MG63 (cell line): ENCODE data around the gene GPSM1. TPM values are rescaled to one million over a fixed set of nuclear protein-coding genes. Genes with fewer than 3 reads are reported as not detected.

ENCODE experiments used
- DNase-seq: peaks from one replicate; pipeline ENCODE4 v3.0.0-alpha.2; 2020
- H3K27me3 ChIP-seq: fragments of 250-450 bp; sonication (Bioruptor Pico); 2 replicates; pipeline ENCODE4 v1.5.1; 2020; ENCODE audit warnings: mild to moderate bottlenecking, moderate library complexity
- H3K36me3 ChIP-seq: fragments of 250-450 bp; sonication (Bioruptor Pico); 2 replicates; pipeline ENCODE4 v1.5.1; 2020; ENCODE audit warnings: mild to moderate bottlenecking, moderate library complexity
- H3K4me3 ChIP-seq: fragments of 250-450 bp; sonication (Bioruptor Pico); 2 replicates; pipeline ENCODE4 v1.5.1; 2020; ENCODE audit warnings: mild to moderate bottlenecking, moderate library complexity
- H3K9me3 ChIP-seq: fragments of 250-450 bp; sonication (Bioruptor Pico); 2 replicates; pipeline ENCODE4 v1.5.1; 2020; ENCODE audit warnings: mild to moderate bottlenecking, moderate library complexity
- total RNA-seq: library from RNA; depleted of rRNA; stranded (reverse); fragments of >200 nt; shearing (Covaris generic); gene quantifications from 2 replicates; pipeline ENCODE4 v1.2.3, GENCODE V29; 2014; ENCODE audit warnings: low replicate concordance; rRNA removed

The GPSM1 gene, protein sequence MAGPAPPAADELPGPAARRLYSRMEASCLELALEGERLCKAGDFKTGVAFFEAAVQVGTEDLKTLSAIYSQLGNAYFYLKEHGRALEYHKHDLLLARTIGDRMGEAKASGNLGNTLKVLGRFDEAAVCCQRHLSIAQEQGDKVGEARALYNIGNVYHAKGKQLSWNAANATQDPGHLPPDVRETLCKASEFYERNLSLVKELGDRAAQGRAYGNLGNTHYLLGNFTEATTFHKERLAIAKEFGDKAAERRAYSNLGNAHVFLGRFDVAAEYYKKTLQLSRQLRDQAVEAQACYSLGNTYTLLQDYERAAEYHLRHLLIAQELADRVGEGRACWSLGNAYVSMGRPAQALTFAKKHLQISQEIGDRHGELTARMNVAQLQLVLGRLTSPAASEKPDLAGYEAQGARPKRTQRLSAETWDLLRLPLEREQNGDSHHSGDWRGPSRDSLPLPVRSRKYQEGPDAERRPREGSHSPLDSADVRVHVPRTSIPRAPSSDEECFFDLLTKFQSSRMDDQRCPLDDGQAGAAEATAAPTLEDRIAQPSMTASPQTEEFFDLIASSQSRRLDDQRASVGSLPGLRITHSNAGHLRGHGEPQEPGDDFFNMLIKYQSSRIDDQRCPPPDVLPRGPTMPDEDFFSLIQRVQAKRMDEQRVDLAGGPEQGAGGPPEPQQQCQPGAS
- total RNA-seq = 31.4 and 46.3 TPM in 2 replicates

DNA sequence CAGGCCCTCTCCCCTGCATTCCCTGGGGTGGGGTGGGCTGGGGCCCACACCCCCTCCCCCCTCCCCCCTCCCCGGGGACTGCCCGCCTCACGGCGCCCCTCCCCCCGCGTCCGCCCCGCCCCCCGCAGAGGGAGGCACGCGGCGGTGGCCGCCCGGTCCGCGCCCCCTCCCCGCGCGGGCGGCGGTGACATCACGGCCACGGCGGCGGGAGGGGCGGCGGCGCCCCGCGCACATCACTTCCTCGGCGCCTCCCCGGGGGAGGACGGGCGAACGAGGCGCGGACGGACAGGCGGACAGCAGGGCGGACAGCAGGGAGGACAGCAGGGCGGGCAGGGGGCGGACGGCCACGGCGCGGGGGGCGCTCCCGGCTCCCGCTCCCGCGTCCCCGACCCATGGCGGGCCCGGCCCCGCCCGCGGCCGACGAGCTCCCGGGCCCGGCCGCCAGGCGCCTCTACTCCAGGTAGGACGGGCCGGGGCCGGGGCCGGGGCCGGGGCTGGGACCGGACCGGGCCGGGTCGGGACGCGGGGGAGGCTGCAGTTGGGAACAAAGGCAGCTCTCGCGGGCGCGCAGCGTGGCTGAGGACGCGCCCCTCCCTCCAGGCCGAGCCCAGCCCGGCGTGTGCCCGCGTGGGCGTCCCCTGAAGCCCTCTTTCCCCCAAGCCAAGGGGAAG is at the start of gene GPSM1:
TSS of gene GPSM1 (plus strand) at position 236 of the 671 bp plus-strand sequence. CDS start at position 393, 157 bp downstream.
- H3K4me3 ChIP-seq = peak within 1 kb of the TSS; percentile 75
- H3K9me3 ChIP-seq = no peaks in the 10 kb centered on the region
- no peaks in the 10 kb centered on the region for H3K27me3 ChIP-seq
- peak; percentile 78 for DNase-seq
- peaks cover 7% of the 10 kb centered on the region; the same call in 1 of the 2 replicates for H3K36me3 ChIP-seq

DNA sequence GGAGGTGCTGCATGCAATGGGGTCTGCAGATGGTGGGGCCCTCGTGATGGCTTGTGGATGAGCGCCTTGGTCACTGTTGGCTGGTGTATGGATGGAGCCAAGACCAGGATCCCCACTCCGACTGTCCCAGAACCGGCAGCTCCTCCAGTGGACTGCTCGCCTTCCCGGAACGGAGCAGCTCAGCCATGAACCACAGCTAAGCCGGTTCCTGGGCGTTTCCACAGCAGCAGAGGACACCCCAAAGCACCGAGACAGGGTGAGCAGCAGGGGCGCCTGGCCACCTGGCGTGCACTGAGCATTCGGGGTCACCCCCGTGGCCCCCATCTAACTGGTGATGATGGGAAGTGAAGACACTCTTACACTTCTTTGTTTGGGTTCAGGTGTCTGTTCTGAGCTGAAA is 49.6 kb upstream of the GPSM1 start:
- no peak overlapping the region for H3K4me3 ChIP-seq
- no peaks in the 10 kb centered on the region for H3K27me3 ChIP-seq
- H3K36me3 ChIP-seq = no peaks in the 10 kb centered on the region
- DNase-seq = no peak
- no peaks in the 10 kb centered on the region for H3K9me3 ChIP-seq

DNA sequence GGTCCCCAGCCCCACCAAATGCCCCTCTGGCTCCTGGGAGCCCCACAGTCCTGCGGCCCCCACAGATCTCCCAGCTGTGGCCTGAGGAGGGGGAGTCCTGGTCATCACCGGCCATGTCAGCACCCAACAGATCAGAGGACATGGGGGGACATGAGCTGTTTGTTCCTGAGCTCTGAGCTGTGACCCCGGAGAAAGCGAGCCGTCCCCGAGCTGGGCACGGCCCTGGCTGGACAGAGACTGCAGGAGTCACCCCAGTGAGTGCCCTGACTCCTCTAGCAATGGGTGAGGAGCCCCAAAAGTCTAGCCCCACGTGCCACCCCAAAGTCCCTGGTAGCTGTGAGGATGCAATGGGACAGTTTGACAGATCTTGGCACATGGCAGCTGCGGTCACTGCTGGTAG is 49.1 kb upstream of the GPSM1 start:
- H3K4me3 ChIP-seq = no peak overlapping the region
- H3K27me3 ChIP-seq = no peaks in the 10 kb centered on the region
- no peaks in the 10 kb centered on the region for H3K9me3 ChIP-seq
- H3K36me3 ChIP-seq = no peaks in the 10 kb centered on the region
- DNase-seq = no peak

DNA sequence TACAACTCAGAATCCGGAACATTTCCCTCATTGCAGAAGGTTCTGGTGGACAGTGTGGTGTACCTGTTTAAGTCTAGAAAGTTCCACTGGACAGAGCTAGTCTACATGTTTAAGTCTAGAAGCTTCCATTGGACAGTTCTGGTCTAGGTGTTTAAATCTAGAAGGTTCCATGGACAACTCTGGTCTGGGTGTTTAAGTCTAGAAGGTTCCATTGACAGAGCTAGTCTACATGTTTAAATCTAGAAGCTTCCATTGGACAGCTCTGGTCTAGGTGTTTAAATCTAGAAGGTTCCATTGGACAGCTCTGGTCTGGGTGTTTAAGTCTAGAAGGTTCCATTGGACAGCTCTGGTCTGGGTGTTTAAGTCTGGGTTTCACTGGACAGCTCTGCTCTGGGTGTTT is 48.4 kb upstream of the GPSM1 start:
- DNase-seq = no peak
- Histone ChIP-seq H3K9me3 (no peaks in the 10 kb centered on the region), H3K4me3 (no peak overlapping the region), H3K36me3 (no peaks in the 10 kb centered on the region), H3K27me3 (no peaks in the 10 kb centered on the region)

DNA sequence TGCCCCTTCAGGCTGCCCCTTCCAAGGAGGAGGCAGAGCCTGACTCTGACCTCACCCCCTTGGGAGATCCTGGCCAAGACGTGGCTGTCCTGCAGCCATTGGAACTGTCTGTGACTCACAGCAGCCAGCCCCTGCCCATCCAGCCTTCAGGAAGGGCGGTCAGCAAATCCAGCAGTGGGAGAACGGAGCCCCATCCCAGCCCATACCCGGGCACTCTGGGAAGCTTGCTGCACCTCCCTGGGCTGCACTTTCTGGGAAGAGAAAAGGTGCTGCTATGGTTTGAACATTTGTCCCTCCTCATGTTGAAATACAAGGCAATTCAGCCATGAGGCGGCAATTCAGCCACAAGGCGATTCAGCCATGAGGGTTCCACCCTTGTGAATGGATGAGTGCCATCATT is 47.9 kb upstream of the GPSM1 start:
- Histone ChIP-seq H3K36me3 (no peaks in the 10 kb centered on the region), H3K9me3 (no peaks in the 10 kb centered on the region), H3K4me3 (no peak overlapping the region), H3K27me3 (no peaks in the 10 kb centered on the region)
- DNase-seq = no peak

DNA sequence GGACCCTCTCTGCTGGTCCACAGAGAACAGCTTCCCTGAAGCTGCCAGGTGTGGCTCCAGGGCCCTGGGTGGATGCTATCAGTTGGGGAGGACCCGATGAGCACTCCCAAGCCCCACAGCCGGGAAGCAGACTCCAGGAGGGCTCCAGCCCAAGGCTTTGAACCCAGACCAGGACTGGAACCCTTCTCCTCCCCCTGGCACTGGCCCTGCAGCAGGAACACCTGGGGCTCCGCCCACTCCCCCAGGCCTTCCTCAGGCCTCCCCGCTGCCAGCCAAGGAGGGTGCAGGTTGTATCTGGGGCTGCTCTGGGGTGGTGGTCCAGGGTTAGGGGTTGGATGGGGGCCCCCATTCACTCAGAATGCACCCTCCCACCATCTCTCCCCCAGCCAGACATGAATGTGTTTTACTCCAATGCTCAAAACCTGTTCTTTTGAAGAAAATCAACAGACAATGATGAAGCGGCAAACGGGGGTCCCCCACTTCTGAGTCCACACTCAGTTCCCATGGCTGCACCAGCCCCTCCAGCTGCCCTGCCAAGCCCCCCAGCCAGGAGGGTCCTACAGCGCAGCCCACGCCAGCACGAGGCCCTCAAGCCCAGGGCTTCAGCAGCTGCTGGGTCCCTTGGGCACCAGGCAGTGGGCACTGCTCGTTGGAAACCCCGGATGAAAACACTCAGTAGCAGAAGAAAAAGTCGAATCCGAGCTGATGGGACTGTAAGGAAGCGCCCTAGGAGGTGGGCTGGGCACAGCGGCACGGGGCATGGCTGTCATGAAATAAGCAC is 46.6 kb upstream of the GPSM1 start:
- Histone ChIP-seq H3K4me3 (no peak overlapping the region), H3K9me3 (no peaks in the 10 kb centered on the region), H3K27me3 (no peaks in the 10 kb centered on the region), H3K36me3 (no peaks in the 10 kb centered on the region)
- no peak for DNase-seq

DNA sequence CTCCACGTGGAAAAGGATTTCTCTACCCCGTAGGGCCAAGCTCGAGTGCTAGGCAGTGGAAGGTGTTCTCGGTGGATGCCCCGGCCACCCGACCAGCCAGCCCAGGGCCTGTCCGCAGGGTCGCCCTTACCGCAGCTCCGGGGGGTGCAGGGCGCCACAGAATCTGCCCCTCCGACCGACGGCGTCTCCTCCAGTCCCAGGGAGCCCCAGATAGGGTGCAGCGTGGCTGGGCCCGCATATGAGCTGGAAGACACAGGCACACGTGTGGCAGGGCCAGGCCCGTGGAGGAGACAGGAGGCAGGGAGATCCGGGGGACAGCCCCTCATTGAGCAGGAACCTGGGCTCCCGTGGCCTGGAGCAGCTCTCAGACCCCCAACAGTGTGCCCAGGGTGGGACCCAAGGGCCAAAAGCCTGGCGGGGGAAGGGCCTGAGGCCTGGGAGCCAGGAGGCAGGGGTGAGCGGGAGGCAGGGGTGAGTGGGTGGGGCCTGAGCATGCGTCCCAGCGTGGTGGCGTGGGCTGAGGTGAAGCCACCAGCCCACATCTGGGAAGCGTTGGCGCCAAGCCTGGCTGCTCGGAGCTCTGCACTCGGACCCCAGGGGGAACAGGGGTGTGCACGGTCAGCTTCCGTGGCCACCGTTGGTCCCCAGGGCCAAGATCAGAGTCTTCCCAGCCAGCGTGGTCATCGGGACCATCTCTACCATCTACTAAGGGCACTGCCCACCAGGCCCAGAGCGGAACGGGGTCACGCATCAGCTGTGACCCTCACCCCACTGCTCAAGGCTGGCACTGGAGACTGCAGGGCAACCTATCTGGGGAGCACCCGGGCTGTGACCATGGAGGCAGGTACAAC is 45.7 kb upstream of the GPSM1 start:
- H3K9me3 ChIP-seq = no peaks in the 10 kb centered on the region
- H3K27me3 ChIP-seq = no peaks in the 10 kb centered on the region
- no peaks in the 10 kb centered on the region for H3K36me3 ChIP-seq
- H3K4me3 ChIP-seq = no peak overlapping the region
- DNase-seq = no peak

DNA sequence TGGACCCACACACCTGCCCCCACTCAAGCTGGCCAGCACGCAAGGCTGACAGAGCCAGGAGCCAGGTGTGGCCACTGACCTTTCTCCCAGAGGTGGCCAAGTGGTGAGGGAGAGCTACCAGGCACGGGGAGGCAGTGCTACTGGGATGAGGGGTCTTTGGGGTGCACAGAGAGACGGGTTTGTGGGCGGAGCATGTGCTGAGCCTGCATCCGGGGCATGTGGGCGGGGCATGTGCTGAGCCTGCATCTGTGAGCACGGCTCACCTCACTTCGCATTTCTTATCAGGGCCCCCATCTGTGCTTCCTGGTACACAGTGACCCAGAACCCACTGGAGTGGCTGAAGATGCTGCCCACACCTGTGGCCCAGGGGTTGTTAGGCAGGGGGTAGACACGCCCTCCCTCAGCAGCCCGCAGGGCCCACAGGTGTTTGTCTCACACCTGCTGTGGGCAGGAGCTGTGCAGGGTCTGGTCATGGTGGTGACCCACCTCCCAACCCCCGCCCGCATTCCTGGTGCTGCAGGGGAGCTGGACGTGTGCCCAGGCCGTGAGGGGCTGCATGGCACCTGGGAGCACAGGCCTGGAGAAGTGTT is 45.0 kb upstream of the GPSM1 start:
- no peaks in the 10 kb centered on the region for H3K27me3 ChIP-seq
- no peaks in the 10 kb centered on the region for H3K9me3 ChIP-seq
- H3K36me3 ChIP-seq = no peaks in the 10 kb centered on the region
- H3K4me3 ChIP-seq = no peak overlapping the region
- DNase-seq = no peak

DNA sequence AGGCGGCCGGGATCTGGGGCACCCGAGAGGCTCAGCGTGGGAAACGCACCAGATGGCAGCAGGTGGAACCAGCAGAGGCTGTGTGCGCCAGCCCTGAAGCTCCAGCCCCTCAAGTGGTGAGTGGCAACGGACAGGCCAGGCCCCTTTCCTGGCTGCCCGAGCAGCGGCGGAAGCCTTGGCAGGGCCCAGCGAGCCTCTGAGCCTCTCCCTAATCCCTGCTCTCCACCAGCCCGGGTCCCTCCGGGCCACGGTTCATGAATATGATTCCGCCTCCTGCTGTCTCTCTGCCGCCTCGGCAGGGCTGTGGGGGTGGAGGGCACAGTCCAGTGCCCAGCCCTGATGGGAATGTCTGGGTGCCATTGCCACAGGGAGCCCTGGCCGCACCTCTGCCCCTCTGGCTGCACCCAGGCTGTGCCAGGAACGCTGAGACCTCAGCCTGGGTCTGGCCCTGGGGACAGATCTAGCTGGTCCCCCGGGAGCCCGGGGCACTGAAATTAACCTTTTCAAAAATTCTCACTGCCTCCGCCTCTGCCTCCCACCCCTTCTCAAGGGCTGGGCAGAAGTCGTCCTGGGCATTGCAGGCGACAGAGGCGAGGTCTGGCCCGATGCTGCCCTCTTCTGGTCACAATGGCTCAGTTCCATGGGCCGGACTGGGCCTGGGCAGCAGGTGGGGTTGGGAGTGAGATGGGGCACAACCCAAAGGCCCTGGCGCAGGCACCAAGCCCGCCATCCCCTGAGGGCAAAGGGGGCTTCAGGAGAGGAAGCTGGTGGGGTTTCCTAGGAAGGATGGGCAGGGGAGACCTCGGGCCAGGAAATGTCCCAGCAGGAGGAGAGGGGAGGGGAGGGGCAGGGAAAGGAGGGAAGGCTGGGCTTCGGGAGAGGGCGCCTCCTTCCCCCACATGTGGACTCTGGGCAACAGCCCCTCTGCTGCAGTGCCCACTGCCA is 43.8 kb upstream of the GPSM1 start:
- DNase-seq = peak; percentile 72
- no peaks in the 10 kb centered on the region for H3K9me3 ChIP-seq
- no peaks in the 10 kb centered on the region for H3K36me3 ChIP-seq
- no peaks in the 10 kb centered on the region for H3K27me3 ChIP-seq
- H3K4me3 ChIP-seq = no peak overlapping the region

DNA sequence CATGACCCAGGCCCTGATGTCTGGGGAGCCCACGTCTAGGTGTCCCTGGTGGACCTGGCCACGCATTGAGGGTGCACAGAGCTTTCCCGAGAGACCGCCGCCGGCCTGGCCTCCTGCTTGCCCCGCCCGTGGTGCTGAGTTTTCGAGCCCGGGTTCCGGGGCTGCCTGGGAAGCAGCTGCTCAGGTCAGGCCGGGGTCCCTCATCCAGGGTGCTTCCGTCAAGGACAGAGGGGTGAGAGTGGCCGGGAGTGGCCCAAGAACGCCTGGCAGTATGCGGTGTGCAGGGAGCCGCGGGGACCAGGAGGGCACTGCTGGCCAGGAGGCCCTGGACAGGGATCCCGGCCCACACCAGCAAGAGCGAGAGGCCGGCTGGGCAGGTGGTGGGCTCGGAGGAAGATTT is 43.0 kb upstream of the GPSM1 start:
- Histone ChIP-seq H3K4me3 (no peak overlapping the region), H3K36me3 (no peaks in the 10 kb centered on the region), H3K27me3 (no peaks in the 10 kb centered on the region), H3K9me3 (no peaks in the 10 kb centered on the region)
- DNase-seq = no peak

DNA sequence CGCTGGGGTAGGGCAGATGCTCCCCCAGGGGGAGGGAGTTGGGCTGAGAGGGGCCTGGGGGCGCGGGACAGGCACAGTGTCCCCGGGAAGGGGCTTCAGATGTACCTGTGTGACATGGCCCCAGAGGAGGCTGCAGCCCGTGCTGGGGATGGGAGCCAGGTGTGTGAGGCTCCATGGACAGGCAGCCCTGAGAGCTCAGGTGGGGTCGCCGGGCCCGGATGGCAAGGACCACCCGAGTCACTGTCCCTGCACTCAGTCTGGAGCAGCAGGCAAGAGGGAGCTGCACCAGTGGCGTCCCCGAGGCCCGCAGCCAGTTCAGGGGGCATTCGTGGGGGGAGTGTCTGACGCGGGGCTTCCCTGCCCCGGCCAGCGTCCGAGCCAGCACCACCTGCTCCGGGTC is 42.4 kb upstream of the GPSM1 start:
- Histone ChIP-seq H3K4me3 (no peak overlapping the region), H3K9me3 (no peaks in the 10 kb centered on the region), H3K27me3 (no peaks in the 10 kb centered on the region), H3K36me3 (no peaks in the 10 kb centered on the region)
- no peak for DNase-seq

DNA sequence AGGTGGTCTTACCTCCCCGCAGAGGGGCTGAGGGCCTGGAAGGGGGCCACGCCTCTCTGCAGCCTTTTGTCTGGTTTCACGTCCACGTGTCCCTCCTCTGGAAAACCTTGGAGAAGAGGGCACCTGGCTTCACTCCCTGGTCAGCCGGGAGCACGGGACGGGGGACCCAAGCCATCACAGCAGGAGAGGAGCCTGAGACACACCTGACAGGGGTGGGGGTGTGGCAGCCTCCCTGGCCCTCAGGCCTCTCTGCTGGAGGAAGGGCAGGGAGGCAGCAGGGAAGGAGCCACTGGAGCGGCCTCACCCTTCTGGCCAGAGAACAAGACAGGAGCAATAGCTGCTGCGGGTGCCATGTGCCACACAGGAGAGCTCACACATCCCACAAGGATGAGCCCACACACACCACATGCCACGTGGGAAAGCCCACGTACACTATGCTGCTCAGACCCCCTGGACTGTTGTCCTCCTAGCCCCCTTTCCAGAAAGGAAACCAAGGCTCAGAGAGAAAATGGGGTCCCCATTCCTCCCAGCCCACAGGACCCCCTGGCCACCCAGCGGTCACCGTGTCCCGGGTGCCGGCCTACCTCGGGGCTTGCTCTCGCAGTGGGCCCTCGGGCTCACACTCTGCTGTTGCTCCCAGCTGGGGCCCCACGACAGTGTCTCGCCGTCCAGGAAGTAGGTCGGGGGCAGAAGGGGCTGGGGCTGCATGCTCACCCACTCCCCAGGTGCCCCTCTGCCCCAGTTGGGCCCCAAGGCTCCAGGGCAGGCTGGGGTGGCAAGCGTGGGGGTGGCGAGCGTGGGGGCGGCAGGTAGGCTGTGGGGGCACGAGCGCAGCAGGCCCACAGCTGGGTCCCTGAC is 41.6 kb upstream of the GPSM1 start:
- Histone ChIP-seq H3K9me3 (no peaks in the 10 kb centered on the region), H3K4me3 (no peak overlapping the region), H3K36me3 (no peaks in the 10 kb centered on the region), H3K27me3 (no peaks in the 10 kb centered on the region)
- DNase-seq = no peak

DNA sequence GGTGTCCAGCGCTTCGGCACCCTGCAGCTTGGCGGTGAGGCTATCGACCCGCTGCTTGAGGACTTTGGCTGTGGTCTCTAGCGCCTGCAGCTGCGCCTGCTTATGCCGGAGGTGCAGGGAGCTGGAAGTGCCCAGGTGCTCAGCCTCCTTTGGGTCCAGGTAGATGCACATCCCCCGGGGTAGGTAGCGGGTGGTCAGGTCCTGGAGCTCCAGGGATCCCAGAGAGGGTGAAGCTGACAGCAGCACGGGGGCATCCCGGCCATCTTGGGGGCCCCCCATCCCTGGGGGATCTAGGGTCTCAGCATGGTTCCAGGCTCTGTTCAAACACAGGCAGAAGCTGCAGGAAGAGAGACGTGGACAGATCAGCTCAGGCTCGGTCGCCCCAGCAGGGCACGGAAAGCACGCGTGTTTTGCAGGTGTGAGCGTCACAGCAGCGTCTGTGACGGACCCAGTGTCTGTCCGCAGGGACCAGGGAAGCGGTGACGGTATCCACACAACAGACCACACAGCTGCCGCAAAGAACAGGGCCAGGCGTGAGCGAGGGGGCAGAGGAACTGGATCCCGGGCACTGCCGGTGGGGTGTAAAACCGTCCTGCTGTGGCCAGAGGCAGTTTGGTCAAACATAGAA is 40.9 kb upstream of the GPSM1 start:
- no peak for DNase-seq
- H3K4me3 ChIP-seq = no peak overlapping the region

DNA sequence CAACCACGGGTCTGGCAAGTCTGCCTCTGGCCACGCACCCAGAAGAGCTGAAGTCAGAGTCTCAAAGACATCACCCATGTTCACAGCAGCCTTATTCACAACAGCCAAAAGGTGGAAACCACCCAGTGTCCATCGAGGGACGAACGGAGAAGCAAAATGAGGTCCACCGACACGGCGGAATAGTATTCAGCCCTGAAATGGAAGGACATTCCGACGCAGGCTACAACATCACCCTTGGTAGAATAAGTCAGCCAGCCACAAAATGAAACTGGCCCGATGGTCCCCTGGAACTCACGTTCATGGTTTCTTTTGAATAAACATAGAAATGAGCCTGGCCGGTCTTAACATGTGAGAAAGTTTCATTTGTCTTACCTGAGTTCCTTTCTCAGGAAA is 40.4 kb upstream of the GPSM1 start:
- H3K27me3 ChIP-seq = no peaks in the 10 kb centered on the region
- no peaks in the 10 kb centered on the region for H3K9me3 ChIP-seq
- no peak for DNase-seq
- H3K36me3 ChIP-seq = no peaks in the 10 kb centered on the region
- no peak overlapping the region for H3K4me3 ChIP-seq

More for the DNA sequence above, 40.9 kb upstream of the GPSM1 start:
- H3K9me3 ChIP-seq = no peaks in the 10 kb centered on the region
- H3K36me3 ChIP-seq = no peaks in the 10 kb centered on the region
- no peaks in the 10 kb centered on the region for H3K27me3 ChIP-seq
